Activated CD4-positive, alpha-beta T cell treated with anti-CD3 and anti-CD28 coated beads, Interleukin-2, amount 50 U/mL, for 1 hour (primary cell): ENCODE measurements around the gene ACTR1B.
A peak's percentile ranks its signal among the peaks of the same experiment; 100 is the strongest.
"Not testable (repeated sequence)": the region's sequence is repeated elsewhere in the genome, so short reads cannot be mapped to it uniquely, and the experiment has no call there.

Experiments used
- DNase-seq: peaks from one replicate; pipeline ENCODE4 v3.0.0-alpha.2; 2020

ACTR1B gene

GRCh38 chr2:97663962-97664635 is at the start of gene ACTR1B:
Gene ACTR1B, minus strand, starts transcription at chr2:97664044. Its CDS starts 154 bp downstream, at chr2:97663890.
- peak; percentile 97 for DNase-seq

GRCh38 chr2:97712693-97713295 is 49.0 kb upstream of the ACTR1B start:
- peak; percentile 52 for DNase-seq

- DNase-seq = not testable (repeated sequence)
These were observed 48.3 kb upstream of the ACTR1B start for GRCh38 chr2:97712175-97712574.

GRCh38 chr2:97711394-97711711 is 47.5 kb upstream of the ACTR1B start:
- no peak for DNase-seq

- no peak for DNase-seq
These were observed 44.8 kb upstream of the ACTR1B start for GRCh38 chr2:97708608-97709007.

- no peak for DNase-seq
These were observed 44.2 kb upstream of the ACTR1B start for GRCh38 chr2:97708048-97708380.

GRCh38 chr2:97707362-97708047 is 43.7 kb upstream of the ACTR1B start:
- no peak for DNase-seq

GRCh38 chr2:97706708-97707345 is 43.0 kb upstream of the ACTR1B start:
- no peak for DNase-seq

GRCh38 chr2:97706112-97706511 is 42.3 kb upstream of the ACTR1B start:
- DNase-seq = no peak

- no peak for DNase-seq
These were observed 41.1 kb upstream of the ACTR1B start for GRCh38 chr2:97704989-97705388.

GRCh38 chr2:97703741-97704140 is 39.9 kb upstream of the ACTR1B start:
- no peak for DNase-seq

- DNase-seq = no peak
These were observed 39.1 kb upstream of the ACTR1B start for GRCh38 chr2:97702731-97703470.

- no peak for DNase-seq
These were observed 38.1 kb upstream of the ACTR1B start for GRCh38 chr2:97701851-97702465.

- no peak for DNase-seq
These were observed 37.3 kb upstream of the ACTR1B start for GRCh38 chr2:97701186-97701585.

- peak; percentile 61 for DNase-seq
These were observed 36.1 kb upstream of the ACTR1B start for GRCh38 chr2:97699765-97700444.

GRCh38 chr2:97698530-97698929 is 34.7 kb upstream of the ACTR1B start:
- DNase-seq = no peak

GRCh38 chr2:97697252-97698235 is 33.7 kb upstream of the ACTR1B start:
- DNase-seq = peak; percentile 97

GRCh38 chr2:97695744-97696143 is 31.9 kb upstream of the ACTR1B start:
- no peak for DNase-seq

- DNase-seq = no peak
These were observed 29.6 kb upstream of the ACTR1B start for GRCh38 chr2:97693476-97693875.

GRCh38 chr2:97691166-97691565 is 27.3 kb upstream of the ACTR1B start:
- no peak for DNase-seq
